Adrenal gland (tissue), 12 donors: Measurements from ENCODE around the gene MRFAP1L1. TPM values are rescaled to one million over a fixed set of nuclear protein-coding genes. Genes with fewer than 3 reads are reported as not detected.
A peak's percentile ranks its signal among the peaks of the same experiment; 100 is the strongest.

Source experiments
- DNase-seq, 7 donors: peaks; one replicate each; pipeline ENCODE4 v3.0.0-alpha.2; 2019 to 2020
- H3K27ac ChIP-seq, 5 donors: fragments of 200-600 bp; sonication (generic) in 4 of 5; 1 replicate in 3 of 5; 2 replicates in 2 of 5; pipeline versions ENCODE4 v1.5.1 to v1.8.0; 2016 to 2020; ENCODE audit warnings: mild to moderate bottlenecking in 1 of 5
- H3K27me3 ChIP-seq: fragments of 200-600 bp; 2 replicates; pipeline ENCODE4 v1.8.0; 2021
- H3K36me3 ChIP-seq, 2 donors: fragments of 200-600 bp; replicated peaks in 1 of 2; 1 replicate in 1 of 2; 2 replicates in 1 of 2; pipeline versions ENCODE4 v1.5.1 to v1.8.0; 2018 to 2022
- H3K4me1 ChIP-seq, 2 donors: fragments of 200-600 bp; replicated peaks in 1 of 2; 1 replicate in 1 of 2; 2 replicates in 1 of 2; pipeline versions ENCODE4 v1.5.1 to v1.8.0; 2018 to 2021
- H3K4me3 ChIP-seq, 4 donors: fragments of 200-600 bp; sonication (generic) in 3 of 4; one replicate each; pipeline ENCODE4 v1.5.1; 2016 to 2018
- H3K9me3 ChIP-seq, 3 donors: fragments of 200-600 bp; sonication (generic) in 1 of 3; replicated peaks in 1 of 3; 1 replicate in 2 of 3; 2 replicates in 1 of 3; pipeline versions ENCODE4 v1.5.1 to v1.8.0; 2016 to 2021
- POLR2A ChIP-seq, 2 donors: fragments of 450-650 bp; IDR thresholded peaks; one replicate each; pipeline ENCODE4 v1.6.1; 2017; ENCODE audit warnings: antibody characterized with exemption in 2 of 2, mild to moderate bottlenecking in 2 of 2, moderate library complexity in 1 of 2
- WGBS, 4 donors: extraction: QIAGEN DNeasy Blood & Tissue Kit in 2 of 4; methylation state at CpG; one replicate each; pipeline versions ENCODE4 v1.1.5 to v1.1.7; 2013 to 2017; 5-methylcytosine and 5-hydroxymethylcytosine counted together
- intact Hi-C, 2 donors: fragments of 100-400 bp; cut with DNase I; formaldehyde crosslinking; loops; one replicate each; pipeline versions ENCODE4 v1.14.1 to v1.15.0; 2022 to 2023
- polyA plus RNA-seq, 3 donors: library from polyadenylated mRNA; stranded (reverse); fragments of 200-250 nt in 2 of 3; fragments of 350-450 nt in 1 of 3; fragmentation: Illumina TruSeq in 1 of 3; extraction: RNeasy Lipid Tissue Mini Kit (QIAGEN cat#74804) in 1 of 3; gene quantifications; one replicate each; pipeline ENCODE4 v1.2.3, GENCODE V29; 2013 to 2014
- total RNA-seq, 9 donors: library from RNA; depleted of rRNA in 4 of 9; stranded (reverse); fragments of >200 nt in 4 of 9; fragments of 120-200 nt in 1 of 9; fragmentation: NEBNext Ultra II Directional in 1 of 9; extraction: Animal tissue kit (Norgen Biotek cat#: 25700) in 1 of 9; gene quantifications; one replicate each; pipeline versions ENCODE4 v1.1.0 to v1.2.4, GENCODE V29; 2013 to 2023
- TF ChIP-seq, protein P1 (sequence below), 6 experiments: fragments of 450-650 bp in 4 of 6; fragments of 200-600 bp in 2 of 6; sonication (generic) in 1 of 6; IDR thresholded peaks; 1 replicate in 5 of 6; 2 replicates in 1 of 6; pipeline versions ENCODE4 v1.5.1 to v1.8.0; 2016 to 2021; ENCODE audit warnings: antibody characterized with exemption in 6 of 6, mild to moderate bottlenecking in 2 of 6, moderate library complexity in 1 of 6
- donor health status: healthy with polysubstance abuse.
- donor health status: Bipolar disorder and iron deficiency.
- donor health status: DM: yes; HTN: yes; CAD: no.
- donor health status: DM: no; HTN: no; CAD: no.
- donor health status: DM: no; HTN: no; CAD: no.
- donor health status: DM: yes; HTN: yes; CAD: no.

MRFAP1L1 gene
- total and polyA plus RNA-seq, 12 donors = 53.0 to 100 (median 63.2) TPM

DNA sequence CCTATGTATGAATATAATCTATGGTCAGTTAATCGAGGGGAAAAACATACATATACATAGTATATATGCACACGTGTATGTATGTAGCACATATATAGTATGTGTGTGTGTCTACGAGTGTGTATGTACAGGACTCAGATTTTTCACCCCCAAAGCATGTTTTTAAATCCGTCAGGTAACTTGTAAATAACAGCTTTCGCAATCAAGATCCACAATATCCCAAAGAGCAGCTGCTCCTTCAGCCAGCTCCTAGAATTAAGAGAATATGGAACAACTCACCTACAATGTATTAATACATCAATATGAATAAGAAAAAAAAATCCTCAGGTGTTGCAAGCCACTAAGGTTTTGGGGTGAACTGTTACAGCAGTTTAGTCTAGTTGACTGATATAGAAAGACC is 3.5 kb downstream of the MRFAP1L1 start:
- WGBS, 4 donors = 85 to 94% (median 92%) methylated on average over 5 of the region's 5 CpGs
- TF ChIP-seq, protein P1, sequence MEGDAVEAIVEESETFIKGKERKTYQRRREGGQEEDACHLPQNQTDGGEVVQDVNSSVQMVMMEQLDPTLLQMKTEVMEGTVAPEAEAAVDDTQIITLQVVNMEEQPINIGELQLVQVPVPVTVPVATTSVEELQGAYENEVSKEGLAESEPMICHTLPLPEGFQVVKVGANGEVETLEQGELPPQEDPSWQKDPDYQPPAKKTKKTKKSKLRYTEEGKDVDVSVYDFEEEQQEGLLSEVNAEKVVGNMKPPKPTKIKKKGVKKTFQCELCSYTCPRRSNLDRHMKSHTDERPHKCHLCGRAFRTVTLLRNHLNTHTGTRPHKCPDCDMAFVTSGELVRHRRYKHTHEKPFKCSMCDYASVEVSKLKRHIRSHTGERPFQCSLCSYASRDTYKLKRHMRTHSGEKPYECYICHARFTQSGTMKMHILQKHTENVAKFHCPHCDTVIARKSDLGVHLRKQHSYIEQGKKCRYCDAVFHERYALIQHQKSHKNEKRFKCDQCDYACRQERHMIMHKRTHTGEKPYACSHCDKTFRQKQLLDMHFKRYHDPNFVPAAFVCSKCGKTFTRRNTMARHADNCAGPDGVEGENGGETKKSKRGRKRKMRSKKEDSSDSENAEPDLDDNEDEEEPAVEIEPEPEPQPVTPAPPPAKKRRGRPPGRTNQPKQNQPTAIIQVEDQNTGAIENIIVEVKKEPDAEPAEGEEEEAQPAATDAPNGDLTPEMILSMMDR (IDR thresholded peaks at IDR 0.05) = no peak
- no peak for TF ChIP-seq POLR2A (IDR thresholded peaks at IDR 0.05)
- no peak overlapping the region for H3K27ac ChIP-seq
- no peak overlapping the region for H3K4me3 ChIP-seq
- no peaks in the 10 kb centered on the region for H3K27me3 ChIP-seq
- no peaks in the 10 kb centered on the region for H3K36me3 ChIP-seq
- intact Hi-C loops = no loop called here
- H3K4me1 ChIP-seq = peaks cover 26 to 54% of the 10 kb centered on the region in 2 donors
- H3K9me3 ChIP-seq = no peaks in the 10 kb centered on the region
- DNase-seq = no peak

DNA sequence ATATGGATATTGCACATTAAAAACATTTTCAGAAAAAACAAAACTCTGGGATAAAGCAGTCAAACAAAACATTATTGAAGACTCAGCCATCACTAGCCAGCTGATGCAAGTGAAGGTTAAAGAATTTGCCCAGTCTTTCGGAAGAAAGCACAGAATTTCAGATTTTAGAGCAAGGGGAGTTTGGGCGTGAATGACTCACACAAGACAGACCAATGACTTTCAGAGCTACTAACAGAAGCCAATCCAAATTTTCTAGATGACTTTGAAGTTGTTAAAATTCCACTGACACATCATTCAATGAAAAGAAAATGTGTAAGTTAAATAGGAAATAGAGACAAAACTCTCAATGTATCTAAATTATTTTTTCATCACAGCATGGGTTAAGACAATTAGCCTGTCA is 4.0 kb downstream of the MRFAP1L1 start:
- 70 to 91% (median 79%) methylated on average over 2 of the region's 2 CpGs for WGBS, 4 donors
- TF ChIP-seq POLR2A (IDR thresholded peaks at IDR 0.05) = no peak
- TF ChIP-seq, protein P1 (IDR thresholded peaks at IDR 0.05) = no peak
- Histone ChIP-seq H3K9me3 (no peaks in the 10 kb centered on the region), H3K4me3 (no peak overlapping the region), H3K27me3 (no peaks in the 10 kb centered on the region), H3K27ac (no peak overlapping the region), H3K4me1 (peaks cover 26 to 54% of the 10 kb centered on the region in 2 donors), H3K36me3 (peaks cover 0 to 2% of the 10 kb centered on the region in 2 donors)
- DNase-seq = no peak
- intact Hi-C loops = no loop called here

DNA sequence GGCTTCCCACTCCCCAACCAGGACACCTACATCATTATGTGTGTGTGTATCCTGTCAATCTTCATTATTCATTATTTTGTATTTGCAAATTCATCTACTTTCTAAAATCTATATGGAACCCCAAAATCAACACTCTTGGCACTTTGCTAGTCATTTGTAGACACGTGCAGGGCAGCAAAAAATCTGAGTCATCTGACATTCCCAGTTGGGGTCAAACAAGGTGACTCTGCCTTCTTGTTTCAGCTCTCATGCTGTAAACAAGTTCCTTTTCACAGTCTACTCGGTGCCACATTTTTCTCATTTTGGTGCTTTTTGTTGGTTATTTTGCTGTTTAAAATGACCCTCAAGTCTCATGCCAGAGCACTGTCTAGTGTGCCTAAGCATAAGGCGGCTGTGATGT is 5.9 kb downstream of the MRFAP1L1 start:
- Histone ChIP-seq H3K4me1 (peaks cover 22 to 45% of the 10 kb centered on the region in 2 donors), H3K4me3 (no peak overlapping the region), H3K36me3 (peaks cover 0 to 8% of the 10 kb centered on the region in 2 donors), H3K27ac (no peak overlapping the region), H3K27me3 (no peaks in the 10 kb centered on the region), H3K9me3 (no peaks in the 10 kb centered on the region)
- intact Hi-C loops = no loop called here
- 53 to 58% (median 55%) methylated on average over 3 of the region's 3 CpGs for WGBS, 4 donors
- DNase-seq = peak in 2 of 7 donors; percentile 35 to 47
- TF ChIP-seq, protein P1 (IDR thresholded peaks at IDR 0.05) = no peak
- TF ChIP-seq POLR2A (IDR thresholded peaks at IDR 0.05) = no peak

DNA sequence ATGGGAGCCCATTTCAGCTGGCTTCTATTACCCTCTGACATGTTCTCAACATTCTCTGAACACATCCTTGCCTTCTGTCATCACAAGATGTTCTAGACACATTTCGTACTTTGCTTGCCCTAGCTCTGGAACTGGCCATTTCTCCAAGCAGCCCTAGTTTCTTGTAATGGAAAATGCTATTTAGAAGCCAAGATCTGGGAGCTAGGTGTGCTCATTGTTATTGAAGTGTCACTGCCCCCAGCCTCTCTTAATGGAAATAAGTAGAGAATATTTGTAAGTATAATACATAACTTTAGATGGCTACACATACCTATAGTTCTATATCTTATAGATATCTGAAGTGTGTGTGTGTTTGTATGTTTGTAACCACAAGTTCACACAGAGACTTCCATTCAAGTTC is 6.9 kb downstream of the MRFAP1L1 start:
- peaks cover 0 to 8% of the 10 kb centered on the region in 2 donors for H3K36me3 ChIP-seq
- DNase-seq = no peak
- H3K4me3 ChIP-seq = no peak overlapping the region
- H3K9me3 ChIP-seq = no peaks in the 10 kb centered on the region
- WGBS, 4 donors = 0% methylated on average over 1 of the region's 1 CpG
- H3K27me3 ChIP-seq = no peaks in the 10 kb centered on the region
- H3K27ac ChIP-seq = no peak overlapping the region
- peaks cover 13 to 34% of the 10 kb centered on the region in 2 donors for H3K4me1 ChIP-seq
- TF ChIP-seq, protein P1 (IDR thresholded peaks at IDR 0.05) = no peak
- TF ChIP-seq POLR2A (IDR thresholded peaks at IDR 0.05) = no peak
- intact Hi-C loops = no loop called here
